HepG2 (cell line): Measurements from ENCODE around the gene RTF1.

Source experiments
- EZH2 ChIP-seq: conservative IDR thresholded peaks from 2 replicates; pipeline ENCODE4 v1.6.1; 2012; ENCODE audit warnings: mild to moderate bottlenecking, low read depth, low read length, moderate library complexity
- POLR2AphosphoS5 ChIP-seq: IDR thresholded peaks from 2 replicates; pipeline ENCODE4 v1.6.1; 2012; ENCODE audit warnings: low read depth, low read length

DNA sequence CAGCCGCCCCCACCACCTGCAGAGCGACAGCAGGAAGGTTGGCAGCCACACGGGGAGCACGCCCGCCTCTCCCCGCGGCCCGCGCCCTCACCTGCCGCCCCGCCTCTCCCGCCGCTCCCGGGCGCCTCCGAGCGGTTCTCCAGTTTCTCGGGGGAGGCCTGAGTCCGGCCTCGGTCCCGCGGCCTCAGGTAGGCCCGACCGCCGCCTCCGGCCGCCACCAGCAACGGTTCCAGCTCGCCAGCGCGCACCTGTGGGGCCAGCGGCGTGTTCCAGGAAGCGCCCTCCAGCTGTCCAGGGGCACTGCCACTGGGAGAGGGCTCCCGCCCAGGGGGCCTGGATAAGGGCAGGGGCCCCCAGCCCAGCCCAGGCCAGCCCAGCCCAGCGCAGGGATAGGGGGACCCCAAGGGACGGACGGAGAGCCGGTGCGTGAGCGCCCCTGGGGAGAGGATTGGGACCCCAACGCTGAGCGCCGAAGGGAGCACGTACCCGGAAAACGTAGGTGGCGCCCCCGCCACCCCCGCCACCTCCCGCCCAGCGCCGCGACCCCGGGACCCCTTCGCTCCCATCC lies 94.5 kb downstream of the RTF1 start:
- TF ChIP-seq EZH2: no peak
- no peak for TF ChIP-seq POLR2AphosphoS5
